Activated T-helper 17 cell treated with anti-CD3 and anti-CD28 coated beads, Interleukin-2, amount 50 U/mL, for 72 hours (primary cell): ENCODE results near the gene CIAPIN1. TPM values are rescaled to one million over a fixed set of nuclear protein-coding genes. Genes with fewer than 3 reads are reported as not detected.
"Not testable (repeated sequence)": the region's sequence is repeated elsewhere in the genome, so short reads cannot be mapped to it uniquely, and the experiment has no call there.

Experiments
- ATAC-seq: fragments of 150-1000 bp; cut with Tn5 transposase; replicated peaks from 2 replicates; pipeline ENCODE4 v1.10.0; 2021; ENCODE audit warnings: mild to moderate bottlenecking, moderate library complexity
- H3K27ac Mint-ChIP-seq: one replicate; pipeline ENCODE4 v1.8.0; 2022; ENCODE audit warnings: mixed read lengths
- H3K27me3 Mint-ChIP-seq: one replicate; pipeline ENCODE4 v1.8.0; 2022; ENCODE audit warnings: mixed read lengths
- H3K36me3 Mint-ChIP-seq: one replicate; pipeline ENCODE4 v1.8.0; 2022; ENCODE audit warnings: low read depth, mild to moderate bottlenecking, mixed read lengths
- H3K4me1 Mint-ChIP-seq: one replicate; pipeline ENCODE4 v1.8.0; 2022; ENCODE audit warnings: mixed read lengths
- H3K4me3 Mint-ChIP-seq: one replicate; pipeline ENCODE4 v1.8.0; 2022; ENCODE audit warnings: mild to moderate bottlenecking, mixed read lengths
- H3K9me3 Mint-ChIP-seq: one replicate; pipeline ENCODE4 v1.8.0; 2022; ENCODE audit warnings: mixed read lengths
- total RNA-seq, 2 donors: library from RNA; stranded (reverse); gene quantifications; one replicate each; pipeline ENCODE4 v1.2.3, GENCODE V29; 2022

CIAPIN1 gene
- total RNA-seq, 2 donors from 2014 or later: 30.8 to 52.8 TPM

GRCh38 chr16:57471209-57471608, 24.0 kb upstream of the CIAPIN1 start:
- ATAC-seq: no peak
- Mint-ChIP-seq H3K9me3 (no peaks in the 10 kb centered on the region), H3K4me1 (peaks cover 5% of the 10 kb centered on the region), H3K27me3 (no peaks in the 10 kb centered on the region), H3K27ac (no peak overlapping the region), H3K4me3 (no peak overlapping the region), H3K36me3 (peaks cover 61% of the 10 kb centered on the region)

DNA sequence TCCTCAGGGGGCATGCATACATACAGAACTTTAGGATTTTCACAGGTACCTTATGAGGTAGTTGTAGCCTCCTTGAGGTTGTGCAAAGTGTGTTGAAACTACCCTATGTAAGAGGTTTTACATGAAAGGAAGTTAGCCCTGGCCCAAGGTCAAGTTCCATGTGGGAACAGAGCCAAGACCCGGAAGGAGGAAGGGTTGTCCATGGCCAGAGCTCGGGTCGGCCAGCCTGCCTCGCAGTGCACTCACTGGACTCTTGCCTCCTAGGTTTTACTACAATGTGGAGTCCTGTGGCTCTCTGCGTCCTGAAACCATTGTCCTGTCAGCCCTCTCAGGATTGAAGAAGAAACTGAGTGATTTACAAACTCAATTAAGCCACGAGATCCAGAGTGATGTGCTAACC, 23.5 kb upstream of the CIAPIN1 start:
- H3K36me3 Mint-ChIP-seq: peaks cover 66% of the 10 kb centered on the region
- ATAC-seq: no peak
- H3K4me3 Mint-ChIP-seq: no peak overlapping the region
- H3K4me1 Mint-ChIP-seq: peaks cover 5% of the 10 kb centered on the region
- no peaks in the 10 kb centered on the region for H3K9me3 Mint-ChIP-seq
- H3K27ac Mint-ChIP-seq: no peak overlapping the region
- H3K27me3 Mint-ChIP-seq: no peaks in the 10 kb centered on the region

DNA sequence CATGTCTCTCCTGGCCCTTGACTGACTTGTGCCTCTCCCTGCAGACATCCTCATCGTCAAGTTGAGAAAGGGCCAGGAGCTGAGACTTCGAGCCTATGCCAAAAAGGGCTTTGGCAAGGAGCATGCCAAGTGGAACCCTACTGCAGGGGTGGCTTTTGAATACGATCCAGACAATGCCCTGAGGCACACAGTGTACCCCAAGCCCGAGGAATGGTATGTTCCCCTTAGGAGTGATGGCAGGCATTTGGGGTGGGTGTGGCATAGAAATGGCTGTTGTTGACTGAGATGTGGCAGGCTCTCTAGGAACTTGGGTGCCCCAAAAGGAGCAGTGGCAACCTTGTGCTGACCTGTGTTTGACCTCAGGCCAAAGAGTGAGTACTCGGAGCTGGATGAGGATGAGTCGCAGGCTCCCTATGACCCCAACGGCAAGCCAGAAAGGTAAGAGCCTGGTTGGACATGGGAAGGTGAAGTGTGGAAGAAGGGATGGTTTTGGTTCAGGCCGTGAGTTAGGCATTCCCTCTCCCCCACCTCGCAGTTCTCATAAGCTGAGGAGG, 22.8 kb upstream of the CIAPIN1 start:
- Mint-ChIP-seq H3K4me1 (peaks cover 8% of the 10 kb centered on the region), H3K9me3 (no peaks in the 10 kb centered on the region), H3K27me3 (no peaks in the 10 kb centered on the region), H3K36me3 (peaks cover 73% of the 10 kb centered on the region), H3K27ac (peak overlapping the region; percentile 17), H3K4me3 (no peak overlapping the region)
- no peak for ATAC-seq

- H3K4me3 Mint-ChIP-seq: no peak overlapping the region
- peaks cover 82% of the 10 kb centered on the region for H3K36me3 Mint-ChIP-seq
- peaks cover 17% of the 10 kb centered on the region for H3K4me1 Mint-ChIP-seq
- peak overlapping the region; percentile 59 for H3K27ac Mint-ChIP-seq
- no peaks in the 10 kb centered on the region for H3K9me3 Mint-ChIP-seq
- ATAC-seq: no peak
- no peaks in the 10 kb centered on the region for H3K27me3 Mint-ChIP-seq
Measured at GRCh38 chr16:57469046-57469445, 21.9 kb upstream of the CIAPIN1 start.

- H3K27me3 Mint-ChIP-seq: no peaks in the 10 kb centered on the region
- no peak overlapping the region for H3K4me3 Mint-ChIP-seq
- peaks cover 89% of the 10 kb centered on the region for H3K36me3 Mint-ChIP-seq
- peak overlapping the region; percentile 59 for H3K27ac Mint-ChIP-seq
- H3K9me3 Mint-ChIP-seq: no peaks in the 10 kb centered on the region
- no peak for ATAC-seq
- peaks cover 20% of the 10 kb centered on the region for H3K4me1 Mint-ChIP-seq
Measured at GRCh38 chr16:57468346-57468745, 21.2 kb upstream of the CIAPIN1 start.

DNA sequence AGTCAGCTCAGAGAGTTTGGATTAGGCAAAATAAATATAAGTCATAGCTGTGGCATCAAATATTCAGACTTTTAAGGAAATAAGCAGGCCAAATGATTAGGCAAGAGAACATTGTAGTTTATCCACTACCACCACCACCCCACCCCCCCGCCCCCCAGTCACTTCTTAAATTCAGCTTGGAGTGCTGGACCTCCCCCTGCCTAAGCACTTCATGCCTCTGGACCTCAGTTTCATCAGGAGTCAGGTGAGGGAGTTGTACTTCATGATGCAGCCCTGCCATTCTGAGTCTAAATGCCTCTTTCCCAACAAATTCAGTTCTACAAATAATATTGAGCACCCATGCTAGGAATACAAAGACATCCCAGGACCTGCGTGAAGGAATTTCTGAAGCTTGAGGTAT, 17.3 kb upstream of the CIAPIN1 start:
- Mint-ChIP-seq H3K36me3 (peaks cover 84% of the 10 kb centered on the region), H3K4me1 (peaks cover 27% of the 10 kb centered on the region), H3K4me3 (peak overlapping the region; percentile 84), H3K27me3 (no peaks in the 10 kb centered on the region), H3K27ac (peak overlapping the region; percentile 92), H3K9me3 (no peaks in the 10 kb centered on the region)
- ATAC-seq: no peak

DNA sequence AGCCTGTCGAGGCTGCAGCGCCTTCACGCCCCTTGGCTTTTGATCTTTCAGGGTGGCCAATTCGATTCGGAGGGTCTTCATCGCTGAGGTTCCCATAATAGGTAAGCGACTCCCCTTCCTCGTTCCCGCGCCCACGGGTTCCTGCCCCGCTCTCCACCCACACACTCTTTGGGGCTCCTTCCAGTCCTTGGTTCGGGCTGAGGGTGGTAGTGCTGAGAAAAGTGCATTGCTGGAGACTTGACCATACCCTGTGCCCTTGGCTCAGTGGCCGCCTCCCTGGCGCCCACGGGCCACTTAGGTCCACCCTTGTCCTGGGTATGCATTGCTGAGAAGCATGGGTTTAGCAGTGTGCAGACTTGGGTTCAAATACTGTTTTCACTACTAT, 15.8 kb upstream of the CIAPIN1 start:
- Mint-ChIP-seq H3K27me3 (no peaks in the 10 kb centered on the region), H3K27ac (peak overlapping the region; percentile 92), H3K4me1 (peaks cover 27% of the 10 kb centered on the region), H3K4me3 (peak overlapping the region; percentile 84), H3K9me3 (no peaks in the 10 kb centered on the region), H3K36me3 (peaks cover 78% of the 10 kb centered on the region)
- ATAC-seq: peak; percentile 43

DNA sequence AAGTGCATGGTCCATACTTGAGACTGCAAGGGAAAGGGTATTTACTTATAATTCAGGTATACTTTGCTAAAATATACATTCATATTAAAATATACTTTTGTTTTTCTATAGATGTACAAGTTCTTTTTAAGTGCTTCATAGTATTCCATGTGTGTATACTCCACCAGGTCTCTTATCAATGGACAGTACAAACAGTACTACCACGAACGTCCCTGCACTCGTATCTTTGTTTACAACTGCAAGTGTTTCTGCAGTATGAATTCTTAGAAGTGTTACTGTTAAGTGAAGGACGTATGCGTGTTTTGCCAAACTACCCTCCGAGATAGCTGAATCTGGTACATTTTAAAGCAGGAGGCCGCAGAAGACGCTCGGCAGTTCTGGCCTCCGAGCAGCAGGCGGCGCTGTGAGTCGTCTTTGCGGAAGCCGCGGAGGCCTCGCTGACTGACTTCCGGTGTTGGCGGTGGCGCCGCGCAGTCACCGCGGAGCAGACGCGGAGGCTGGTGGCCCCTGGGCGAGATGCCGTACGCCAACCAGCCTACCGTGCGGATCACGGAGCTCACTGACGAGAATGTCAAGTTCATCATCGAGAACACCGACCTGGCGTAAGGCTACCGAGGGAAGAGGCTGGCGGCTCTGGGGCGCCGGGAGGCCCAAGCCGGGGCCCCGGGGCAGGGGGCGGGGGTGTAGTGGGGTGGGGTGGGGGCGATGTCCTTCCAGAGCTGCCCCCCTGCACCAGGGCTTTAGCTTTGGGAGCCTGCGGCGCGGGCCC, 15.2 kb upstream of the CIAPIN1 start, which contains the start of gene POLR2C:
Gene POLR2C (plus strand): TSS at position 471 of the 769 bp plus-strand sequence. CDS start 46 bp downstream, at position 517.
- peak within 1 kb of the TSS; percentile 92 for H3K27ac Mint-ChIP-seq
- ATAC-seq: peak; percentile 96
- peaks cover 27% of the 10 kb centered on the region for H3K4me1 Mint-ChIP-seq
- H3K27me3 Mint-ChIP-seq: no peaks in the 10 kb centered on the region
- no peaks in the 10 kb centered on the region for H3K9me3 Mint-ChIP-seq
- H3K4me3 Mint-ChIP-seq: peak within 1 kb of the TSS; percentile 84
- H3K36me3 Mint-ChIP-seq: peaks cover 78% of the 10 kb centered on the region

DNA sequence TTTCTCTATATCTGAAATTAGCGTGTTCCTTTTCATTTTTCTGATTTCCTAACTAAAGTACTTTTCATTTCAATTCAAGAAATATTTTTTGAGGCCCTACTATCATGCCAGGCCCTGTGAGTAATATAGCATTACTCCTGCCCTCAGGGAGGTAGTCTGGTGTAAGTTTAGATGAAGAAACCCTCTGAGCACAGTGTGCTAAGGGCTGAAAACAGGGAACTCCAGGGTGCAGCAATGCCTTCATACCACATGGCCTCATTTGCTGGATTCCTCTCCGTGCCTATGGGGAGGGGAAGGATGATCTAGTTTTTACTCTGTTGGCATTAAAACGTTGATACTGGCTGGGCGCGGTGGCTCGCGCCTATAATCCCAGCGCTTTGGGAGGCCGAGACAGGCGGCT, 4.8 kb upstream of the CIAPIN1 start:
- Mint-ChIP-seq H3K4me3 (no peak overlapping the region), H3K36me3 (peaks cover 55% of the 10 kb centered on the region), H3K4me1 (peaks cover 6% of the 10 kb centered on the region), H3K9me3 (no peaks in the 10 kb centered on the region), H3K27me3 (no peaks in the 10 kb centered on the region), H3K27ac (no peak overlapping the region)
- no peak for ATAC-seq

DNA sequence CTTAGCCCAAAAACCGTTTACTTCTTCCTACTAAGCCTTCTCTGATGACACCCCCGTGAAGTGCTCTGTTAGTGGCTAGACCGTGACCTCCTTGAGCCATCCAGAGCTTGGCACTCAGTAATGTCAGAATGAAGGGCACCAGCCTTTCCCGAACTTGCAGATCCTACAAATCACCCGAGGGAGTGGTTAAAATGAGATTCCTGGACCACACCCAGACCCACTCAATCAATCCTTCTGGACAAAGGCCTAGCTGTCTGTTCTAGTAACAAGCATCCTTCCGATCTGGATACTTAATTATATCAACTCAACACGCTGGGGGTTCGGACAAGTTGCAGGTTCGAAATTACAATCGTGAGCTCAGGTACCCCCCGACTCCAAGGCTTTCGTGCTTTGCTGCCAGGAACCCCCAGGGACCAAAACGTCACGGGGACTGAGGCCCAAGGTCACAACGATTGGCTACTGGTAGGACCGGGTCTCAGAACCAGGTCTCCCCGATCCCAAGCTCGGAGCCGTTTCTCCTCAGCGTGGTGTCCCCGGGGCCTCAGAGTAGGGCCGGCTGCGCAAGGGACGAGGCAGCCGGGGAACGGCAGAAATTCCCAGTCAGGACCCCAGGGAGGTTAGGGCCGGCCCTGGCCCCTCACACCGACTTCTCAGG, 527 bp downstream of the CIAPIN1 start:
- Mint-ChIP-seq H3K4me1 (peaks cover 6% of the 10 kb centered on the region), H3K27ac (peak overlapping the region; percentile 91), H3K27me3 (no peaks in the 10 kb centered on the region), H3K4me3 (peak overlapping the region; percentile 90), H3K9me3 (no peaks in the 10 kb centered on the region), H3K36me3 (peaks cover 9% of the 10 kb centered on the region)
- peak; percentile 20 for ATAC-seq

DNA sequence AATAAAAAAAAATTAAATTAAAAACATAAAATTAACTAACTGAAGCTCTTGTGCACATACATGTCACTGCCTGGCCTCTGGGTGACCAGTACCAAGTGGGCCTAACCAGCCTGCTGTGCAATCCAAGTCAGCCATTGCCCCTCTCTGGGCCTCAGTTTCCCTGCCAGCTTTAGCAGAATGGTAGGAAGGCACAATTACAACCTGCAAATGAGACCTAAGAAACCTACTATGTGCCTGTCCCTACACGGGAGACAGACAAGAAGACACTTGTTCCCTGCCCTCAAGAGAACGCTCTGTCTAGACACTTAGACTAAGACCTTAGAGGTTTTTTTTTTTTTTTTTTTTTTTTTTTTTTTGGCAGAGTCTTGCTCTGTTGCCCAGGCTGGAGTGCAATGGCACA, 1.7 kb downstream of the CIAPIN1 start:
- ATAC-seq: no peak
- Mint-ChIP-seq H3K36me3 (peaks cover 12% of the 10 kb centered on the region), H3K9me3 (no peaks in the 10 kb centered on the region), H3K4me1 (peaks cover 6% of the 10 kb centered on the region), H3K27me3 (no peaks in the 10 kb centered on the region), H3K27ac (no peak overlapping the region), H3K4me3 (no peak overlapping the region)

GRCh38 chr16:57444711-57445110, 2.5 kb downstream of the CIAPIN1 start:
- H3K27ac Mint-ChIP-seq: no peak overlapping the region
- H3K4me1 Mint-ChIP-seq: peaks cover 6% of the 10 kb centered on the region
- H3K36me3 Mint-ChIP-seq: peaks cover 20% of the 10 kb centered on the region
- ATAC-seq: no peak
- peak overlapping the region; percentile 16 for H3K4me3 Mint-ChIP-seq
- no peaks in the 10 kb centered on the region for H3K9me3 Mint-ChIP-seq
- H3K27me3 Mint-ChIP-seq: no peaks in the 10 kb centered on the region

DNA sequence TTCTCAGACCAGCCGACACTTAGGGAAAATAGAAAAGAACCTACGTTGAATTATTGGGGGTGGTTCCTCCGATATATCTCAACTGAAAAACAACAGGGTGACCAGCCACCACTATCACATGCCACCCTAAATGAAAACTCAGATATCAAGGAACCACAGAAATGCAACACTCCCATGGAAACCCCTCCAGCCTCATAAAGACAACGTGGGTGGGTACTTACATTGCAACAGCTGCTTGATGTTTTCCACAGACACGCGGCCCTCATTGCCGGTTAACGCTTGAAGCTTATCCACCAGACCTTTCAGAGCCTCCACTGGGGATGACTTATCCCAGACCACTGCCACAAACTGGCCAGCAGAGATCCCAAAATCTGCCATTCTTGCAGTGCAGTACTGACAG, 6.6 kb downstream of the CIAPIN1 start:
- peaks cover 60% of the 10 kb centered on the region for H3K36me3 Mint-ChIP-seq
- ATAC-seq, H3K9me3 Mint-ChIP-seq, H3K4me3 Mint-ChIP-seq, H3K4me1 Mint-ChIP-seq, H3K27ac Mint-ChIP-seq, H3K27me3 Mint-ChIP-seq: not testable (repeated sequence)

- not testable (repeated sequence) for H3K9me3 Mint-ChIP-seq, H3K4me3 Mint-ChIP-seq, H3K4me1 Mint-ChIP-seq, H3K27me3 Mint-ChIP-seq, H3K27ac Mint-ChIP-seq, ATAC-seq
- H3K36me3 Mint-ChIP-seq: peaks cover 66% of the 10 kb centered on the region
Measured at GRCh38 chr16:57439947-57440346, 7.2 kb downstream of the CIAPIN1 start.

GRCh38 chr16:57435838-57436237, 11.3 kb downstream of the CIAPIN1 start:
- Mint-ChIP-seq H3K27ac (no peak overlapping the region), H3K9me3 (no peaks in the 10 kb centered on the region), H3K27me3 (no peaks in the 10 kb centered on the region), H3K4me3 (no peak overlapping the region), H3K36me3 (peaks cover 98% of the 10 kb centered on the region), H3K4me1 (no peaks in the 10 kb centered on the region)
- ATAC-seq: no peak
